B cell (primary cell): ENCODE data around the gene OGDH. TPM values are rescaled to one million over a fixed set of nuclear protein-coding genes. Genes with fewer than 3 reads are reported as not detected.

Experiments
- ATAC-seq: fragments of 200-7000 bp; cut with Tn5 transposase; one replicate; pipeline ENCODE4 v1.10.0; 2021; ENCODE audit warnings: low read depth, mild to moderate bottlenecking, moderate number of reproducible peaks, moderate library complexity
- CTCF ChIA-PET: fragments of 350-600 bp; sonication (Branson Sonifier 250); formaldehyde crosslinking; loops from one replicate; lab custom pipeline; 2021; ENCODE audit warnings: antibody characterized with exemption, inconsistent platforms; lab: Charles Lee
- POLR2A ChIA-PET: fragments of 350-600 bp; sonication (Branson Sonifier 250); formaldehyde crosslinking; loops from one replicate; lab custom pipeline; 2021; ENCODE audit warnings: antibody characterized with exemption; lab: Charles Lee
- DNase-seq: peaks from one replicate; pipeline ENCODE4 v3.0.0; 2013
- H2AFZ ChIP-seq: 2 replicates; pipeline ENCODE4 v1.6.1; 2012; ENCODE audit warnings: mild to moderate bottlenecking, low read depth, low read length; ENCODE audit not compliant: insufficient read depth, poor library complexity, severe bottlenecking
- H3K27ac ChIP-seq, 2 donors: 1 replicate in 1 of 2; 2 replicates in 1 of 2; pipeline ENCODE4 v1.5.1; 2012 to 2013; ENCODE audit warnings: low read length in 2 of 2, mild to moderate bottlenecking in 2 of 2, moderate library complexity in 1 of 2
- H3K27me3 ChIP-seq, 4 experiments: fragments of 200-600 bp in 1 of 4; sonication (generic) in 1 of 4; replicated peaks in 1 of 4; 1 replicate in 2 of 4; 2 replicates in 2 of 4; pipeline versions ENCODE4 v1.6.1 to v1.7.0; 2013 to 2016; ENCODE audit warnings: low read length in 3 of 4, mild to moderate bottlenecking in 2 of 4, mixed read lengths in 1 of 4, moderate library complexity in 1 of 4; ENCODE audit not compliant: insufficient read depth in 4 of 4, control insufficient read depth in 3 of 4; ENCODE audit errors: control extremely low read depth in 1 of 4
- H3K36me3 ChIP-seq, 2 experiments: replicated peaks in 1 of 2; 1 replicate in 1 of 2; 2 replicates in 1 of 2; pipeline versions ENCODE4 v1.6.1 to v1.7.1; 2013; ENCODE audit warnings: low read length in 1 of 2; ENCODE audit not compliant: insufficient read depth in 2 of 2, control insufficient read depth in 1 of 2; ENCODE audit errors: control extremely low read depth in 1 of 2, extremely low read depth in 1 of 2
- H3K4me1 ChIP-seq, 2 donors: fragments of 200-600 bp in 1 of 2; sonication (generic) in 1 of 2; 1 replicate in 1 of 2; 2 replicates in 1 of 2; pipeline versions ENCODE4 v1.5.1 to v1.6.1; 2013 to 2017; ENCODE audit warnings: low read length in 2 of 2; ENCODE audit not compliant: control insufficient read depth in 2 of 2, insufficient read depth in 2 of 2
- H3K4me2 ChIP-seq: replicated peaks from 2 replicates; pipeline ENCODE3; 2012; ENCODE audit warnings: mild to moderate bottlenecking, low read depth, low read length; ENCODE audit not compliant: poor library complexity, severe bottlenecking
- H3K4me3 ChIP-seq, 5 experiments: fragments of 200-600 bp in 1 of 5; sonication (generic) in 1 of 5; 1 replicate in 3 of 5; 2 replicates in 2 of 5; pipeline versions ENCODE4 v1.5.1 to v1.7.0; 2011 to 2016; ENCODE audit warnings: low read length in 4 of 5, mild to moderate bottlenecking in 4 of 5, low read depth in 2 of 5, control low read depth in 1 of 5, moderate library complexity in 1 of 5; ENCODE audit not compliant: insufficient read depth in 1 of 5; ENCODE audit errors: control extremely low read depth in 1 of 5, extremely low read depth in 1 of 5
- H3K79me2 ChIP-seq: fragments of 200-600 bp; sonication (generic); one replicate; pipeline ENCODE4 v1.6.0; 2016; ENCODE audit warnings: low read length; ENCODE audit not compliant: control insufficient read depth, insufficient read depth
- H3K9ac ChIP-seq: fragments of 200-600 bp; sonication (generic); 2 replicates; pipeline ENCODE4 v1.6.1; 2017; ENCODE audit warnings: mild to moderate bottlenecking, low read length, moderate library complexity
- H3K9me3 ChIP-seq, 3 donors: one replicate each; pipeline versions ENCODE4 v1.6.1 to v1.7.1; 2013; ENCODE audit warnings: low read length in 2 of 3; ENCODE audit not compliant: control insufficient read depth in 2 of 3, insufficient read depth in 1 of 3; ENCODE audit errors: control extremely low read depth in 1 of 3
- H4K20me1 ChIP-seq: 2 replicates; pipeline ENCODE4 v1.6.0; 2012; ENCODE audit warnings: mild to moderate bottlenecking, low read length; ENCODE audit not compliant: insufficient read depth, control insufficient read depth, poor library complexity, severe bottlenecking
- H3K27ac Mint-ChIP-seq: one replicate; pipeline ENCODE4 v1.8.0; 2021; ENCODE audit warnings: mixed read lengths
- H3K27me3 Mint-ChIP-seq: one replicate; pipeline ENCODE4 v1.8.0; 2021; ENCODE audit warnings: mixed read lengths
- H3K4me1 Mint-ChIP-seq: one replicate; pipeline ENCODE4 v1.8.0; 2021; ENCODE audit warnings: mixed read lengths
- H3K4me3 Mint-ChIP-seq: one replicate; pipeline ENCODE4 v1.8.0; 2021; ENCODE audit warnings: mixed read lengths
- H3K9me3 Mint-ChIP-seq: one replicate; pipeline ENCODE4 v1.8.0; 2022; ENCODE audit warnings: mixed read lengths; ENCODE audit not compliant: insufficient read depth
- CTCF ChIP-seq: fragments of 200-600 bp; IDR thresholded peaks from one replicate; pipeline ENCODE4 v1.8.0; 2022; ENCODE audit warnings: antibody characterized with exemption, mild to moderate bottlenecking
- EZH2 ChIP-seq: IDR thresholded peaks from 2 replicates; pipeline ENCODE4 v1.6.1; 2012; ENCODE audit warnings: borderline replicate concordance, low read depth, mild to moderate bottlenecking, moderate library complexity, low read length; ENCODE audit not compliant: insufficient read depth, poor library complexity, severe bottlenecking
- WGBS: methylation state at CpG from one replicate; pipeline ENCODE4 v1.1.5; 2013; ENCODE audit warnings: missing lambda C conversion rate; ENCODE audit not compliant: insufficient coverage; 5-methylcytosine and 5-hydroxymethylcytosine counted together
- intact Hi-C: fragments of 100-400 bp; cut with micrococcal nuclease; formaldehyde crosslinking; loops from one replicate; pipeline ENCODE4 v1.10.0; 2022
- polyA plus RNA-seq: library from polyadenylated mRNA; depleted of rRNA; stranded (reverse); fragments of >200 nt; gene quantifications from 2 replicates; pipeline ENCODE4 v1.2.3, GENCODE V29; 2012
- total RNA-seq, 2 donors: library from RNA; stranded (reverse); fragments of 120-200 nt in 1 of 2; gene quantifications; 1 replicate in 1 of 2; 2 replicates in 1 of 2; pipeline versions ENCODE4 v1.2.3 to v1.2.4, GENCODE V29; 2013 to 2022

The OGDH gene
- total and polyA plus RNA-seq, 2 donors (not counting 1 experiment from before 2014, with no cell fraction given) = 42.6 to 80.2 TPM

DNA sequence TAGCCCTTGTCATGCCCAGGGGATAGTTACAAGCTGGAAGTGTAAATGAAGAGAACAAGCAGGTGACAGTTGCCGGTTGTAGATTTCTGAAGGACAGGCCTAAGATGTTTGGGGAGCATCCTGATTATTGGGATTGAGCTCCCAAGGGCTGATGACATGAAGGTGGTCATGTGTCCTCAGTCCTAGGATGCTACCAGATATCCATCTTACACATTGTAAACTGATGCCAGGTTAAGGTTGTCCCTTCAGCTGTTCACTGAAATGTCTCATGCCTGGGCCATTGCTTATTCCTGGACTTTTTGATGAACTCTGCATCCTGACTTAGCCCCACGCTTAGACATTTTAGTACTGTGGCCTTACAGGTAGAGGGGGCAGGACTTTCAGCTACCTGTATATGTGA is 143.6 kb downstream of the OGDH start:
- no peak overlapping the region for H2AFZ ChIP-seq
- TF ChIP-seq CTCF = no peak
- TF ChIP-seq EZH2 = no peak
- ATAC-seq = no peak
- WGBS = 67% methylated on average over 1 of the region's 2 CpGs
- Mint-ChIP-seq H3K9me3 (no peaks in the 10 kb centered on the region), H3K4me1 (peaks cover 60% of the 10 kb centered on the region), H3K27ac (peak overlapping the region; percentile 97), H3K27me3 (no peaks in the 10 kb centered on the region), H3K4me3 (peak overlapping the region; percentile 88)
- H3K27ac ChIP-seq = peak overlapping the region; percentile 96 to 97
- POLR2A ChIA-PET = interaction anchor here (1.1 to 3.2 kb wide), 13 partner anchors 19 to 177 kb away, joined by 3 to 29 read pairs (median 6); partner anchors contain the start of genes DDX56, H2AZ2, OGDH and TMED4
- H3K79me2 ChIP-seq = peaks cover 60% of the 10 kb centered on the region
- peak overlapping the region; percentile 77 for H3K9ac ChIP-seq
- no peaks in the 10 kb centered on the region for H3K9me3 ChIP-seq
- CTCF ChIA-PET = interaction anchor here (1.0 to 4.0 kb wide), 7 partner anchors 19 to 277 kb away, joined by 3 to 37 read pairs (median 11); partner anchors contain the start of genes H2AZ2 and OGDH
- peak; percentile 42 for DNase-seq
- peak overlapping the region; percentile 40 to 89 (median 74) for H3K4me3 ChIP-seq
- H3K36me3 ChIP-seq = peaks cover 0 to 17% of the 10 kb centered on the region in 2 experiments
- H3K4me2 ChIP-seq = peak overlapping the region; percentile 85
- intact Hi-C loops = loop anchor here (2.0 to 5.0 kb wide), 5 partner anchors 111 to 361 kb away; partner anchors contain the start of genes NUDCD3 and TBRG4
- H3K4me1 ChIP-seq = peaks cover 60 to 65% of the 10 kb centered on the region in 2 donors
- H4K20me1 ChIP-seq = peaks cover 20% of the 10 kb centered on the region
- H3K27me3 ChIP-seq = no peaks in the 10 kb centered on the region

- peak overlapping the region in 4 of 5 experiments; percentile 68 to 89 (median 76) for H3K4me3 ChIP-seq
Measured at GRCh38 chr7:44750424-44750823, 144.0 kb downstream of the OGDH start.

More at GRCh38 chr7:44750424-44750823, 144.0 kb downstream of the OGDH start:
- peaks cover 65% of the 10 kb centered on the region for H3K4me1 Mint-ChIP-seq
- H3K9me3 ChIP-seq = no peaks in the 10 kb centered on the region
- peaks cover 64 to 69% of the 10 kb centered on the region in 2 donors for H3K4me1 ChIP-seq
- no peaks in the 10 kb centered on the region for H3K9me3 Mint-ChIP-seq
- POLR2A ChIA-PET = interaction anchor here (0.6 to 3.2 kb wide), 10 partner anchors 16 to 177 kb away, joined by 3 to 29 read pairs (median 8); partner anchors contain the start of genes DDX56, H2AZ2 and OGDH
- no peaks in the 10 kb centered on the region for H3K27me3 Mint-ChIP-seq
- H3K4me2 ChIP-seq = peak overlapping the region; percentile 85
- peaks cover 25% of the 10 kb centered on the region for H4K20me1 ChIP-seq
- CTCF ChIA-PET = interaction anchor here (0.9 to 4.0 kb wide), 9 partner anchors 18 to 385 kb away, joined by 3 to 37 read pairs (median 7); partner anchors contain the start of genes H2AZ2, OGDH and TMED4
- WGBS = 66% methylated on average over 3 of the region's 3 CpGs
- no peaks in the 10 kb centered on the region for H3K27me3 ChIP-seq
- peaks cover 65% of the 10 kb centered on the region for H3K79me2 ChIP-seq
- peak overlapping the region; percentile 96 to 97 for H3K27ac ChIP-seq
- peak overlapping the region; percentile 77 for H3K9ac ChIP-seq
- intact Hi-C loops = loop anchor here (2.0 to 5.0 kb wide), 2 partner anchors 237 to 260 kb away; partner anchors contain the start of gene NUDCD3
- peak overlapping the region; percentile 88 for H3K4me3 Mint-ChIP-seq
- TF ChIP-seq EZH2 = no peak
- no peak for TF ChIP-seq CTCF
- H3K36me3 ChIP-seq = peaks cover 0 to 21% of the 10 kb centered on the region in 2 experiments
- ATAC-seq = no peak
- DNase-seq = no peak
- H2AFZ ChIP-seq = no peak overlapping the region
- H3K27ac Mint-ChIP-seq = peak overlapping the region; percentile 97
